Transverse colon (tissue), 3 donors: Measurements from ENCODE around the gene SNX27.

Experiments
- CTCF ChIP-seq, 5 experiments: fragments of 200-600 bp in 3 of 5; fragments of 450-650 bp in 2 of 5; sonication (generic) in 3 of 5; IDR thresholded peaks; 1 replicate in 2 of 5; 2 replicates in 3 of 5; pipeline ENCODE4 v1.5.1; 2016 to 2017; ENCODE audit warnings: antibody characterized with exemption in 5 of 5, inconsistent platforms in 3 of 5, mild to moderate bottlenecking in 2 of 5, moderate library complexity in 1 of 5
- POLR2A ChIP-seq: fragments of 450-650 bp; IDR thresholded peaks from one replicate; pipeline ENCODE4 v1.6.1; 2016; ENCODE audit warnings: antibody characterized with exemption, mild to moderate bottlenecking, moderate library complexity

- TF ChIP-seq CTCF (IDR thresholded peaks at IDR 0.05) (no peak), POLR2A (no peak)
These were observed 127.9 kb downstream of the SNX27 start for GRCh38 chr1:151739590-151740355.
